DOHH2 (cell line): ENCODE data around the gene CTDP1.

Experiments
- H3F3A ChIP-seq: fragments of 200-600 bp; sonication (generic), shearing (Covaris generic); 2 replicates; pipeline ENCODE4 v1.6.0; 2016; ENCODE audit warnings: antibody characterized with exemption, mild to moderate bottlenecking; ENCODE audit not compliant: control insufficient read depth, insufficient read depth
- H3K27ac ChIP-seq: fragments of 200-600 bp; sonication (generic); 2 replicates; pipeline ENCODE4 v1.5.1; 2014; ENCODE audit warnings: low read depth, mild to moderate bottlenecking, low read length, moderate library complexity
- H3K27me3 ChIP-seq: fragments of 200-600 bp; sonication (generic); 2 replicates; pipeline ENCODE4 v1.6.1; 2014; ENCODE audit warnings: mild to moderate bottlenecking, low read length, mixed read lengths; ENCODE audit not compliant: control insufficient read depth
- H3K36me3 ChIP-seq: fragments of 200-600 bp; sonication (generic); 2 replicates; pipeline ENCODE4 v1.6.1; 2014; ENCODE audit warnings: mild to moderate bottlenecking, low read length, moderate library complexity, mixed read lengths; ENCODE audit not compliant: control insufficient read depth
- H3K4me1 ChIP-seq: fragments of 200-600 bp; sonication (generic); 2 replicates; pipeline ENCODE4 v1.6.1; 2014; ENCODE audit warnings: mild to moderate bottlenecking, low read length, mixed read lengths; ENCODE audit not compliant: control insufficient read depth
- H3K4me2 ChIP-seq: fragments of 200-600 bp; sonication (generic); 2 replicates; pipeline ENCODE4 v1.6.0; 2014; ENCODE audit warnings: mild to moderate bottlenecking, low read length, moderate library complexity
- H3K4me3 ChIP-seq: fragments of 200-600 bp; sonication (generic); 2 replicates; pipeline ENCODE4 v1.5.1; 2014; ENCODE audit warnings: mild to moderate bottlenecking, low read length, mixed read lengths
- H3K79me2 ChIP-seq: fragments of 200-600 bp; sonication (generic); 2 replicates; pipeline ENCODE4 v1.6.1; 2014; ENCODE audit warnings: mild to moderate bottlenecking, low read length, mixed read lengths; ENCODE audit not compliant: control insufficient read depth
- H3K9me2 ChIP-seq: fragments of 200-600 bp; sonication (generic); replicated peaks from 2 replicates; pipeline ENCODE4 v1.6.1; 2014; ENCODE audit warnings: mild to moderate bottlenecking, low read length, mixed read lengths; ENCODE audit not compliant: control insufficient read depth
- H3K9me3 ChIP-seq: fragments of 200-600 bp; sonication (generic); 2 replicates; pipeline ENCODE4 v1.6.1; 2014; ENCODE audit warnings: antibody characterized with exemption, low read length, mixed read lengths; ENCODE audit not compliant: control insufficient read depth, insufficient read depth
- H4K20me1 ChIP-seq: fragments of 200-600 bp; sonication (generic); 2 replicates; pipeline ENCODE4 v1.6.0; 2014; ENCODE audit warnings: low read depth, mild to moderate bottlenecking, antibody characterized with exemption, low read length, moderate library complexity; ENCODE audit not compliant: control insufficient read depth, insufficient read depth
- EZH2phosphoT487 ChIP-seq: fragments of 200-600 bp; sonication (generic); IDR thresholded peaks from 2 replicates; pipeline ENCODE4 v1.6.1; 2017; ENCODE audit warnings: borderline replicate concordance, mild to moderate bottlenecking, antibody characterized with exemption, low read length, moderate library complexity, mixed read lengths
- TF ChIP-seq, protein P1 (sequence below): fragments of 200-600 bp; sonication (generic); IDR thresholded peaks from one replicate; pipeline ENCODE4 v1.5.1; 2014; ENCODE audit warnings: antibody characterized with exemption, mild to moderate bottlenecking, low read depth, low read length; ENCODE audit not compliant: poor library complexity, severe bottlenecking

CTDP1 gene

DNA sequence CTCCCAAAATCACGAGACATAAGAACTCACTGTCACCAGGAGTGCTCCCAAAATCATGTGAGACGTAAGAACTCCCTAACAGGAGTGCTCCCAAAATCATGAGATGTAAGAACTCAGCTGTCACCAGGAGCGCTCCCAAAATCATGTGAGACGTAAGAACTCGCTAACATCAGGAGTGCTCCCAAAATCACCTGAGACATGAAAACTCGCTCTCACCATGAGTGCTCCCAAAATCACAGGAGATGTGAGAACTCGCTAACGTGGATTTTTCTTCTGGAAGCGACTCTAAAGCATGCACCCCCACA, 53.1 kb downstream of the CTDP1 start:
- no peak overlapping the region for H3K27ac ChIP-seq
- peaks cover 53% of the 10 kb centered on the region for H3K36me3 ChIP-seq
- no peak overlapping the region for H3K4me3 ChIP-seq
- peaks cover 3% of the 10 kb centered on the region; the same call in 1 of the 2 replicates for H3K9me3 ChIP-seq
- H4K20me1 ChIP-seq, result no peaks in the 10 kb centered on the region
- TF ChIP-seq, protein P1, sequence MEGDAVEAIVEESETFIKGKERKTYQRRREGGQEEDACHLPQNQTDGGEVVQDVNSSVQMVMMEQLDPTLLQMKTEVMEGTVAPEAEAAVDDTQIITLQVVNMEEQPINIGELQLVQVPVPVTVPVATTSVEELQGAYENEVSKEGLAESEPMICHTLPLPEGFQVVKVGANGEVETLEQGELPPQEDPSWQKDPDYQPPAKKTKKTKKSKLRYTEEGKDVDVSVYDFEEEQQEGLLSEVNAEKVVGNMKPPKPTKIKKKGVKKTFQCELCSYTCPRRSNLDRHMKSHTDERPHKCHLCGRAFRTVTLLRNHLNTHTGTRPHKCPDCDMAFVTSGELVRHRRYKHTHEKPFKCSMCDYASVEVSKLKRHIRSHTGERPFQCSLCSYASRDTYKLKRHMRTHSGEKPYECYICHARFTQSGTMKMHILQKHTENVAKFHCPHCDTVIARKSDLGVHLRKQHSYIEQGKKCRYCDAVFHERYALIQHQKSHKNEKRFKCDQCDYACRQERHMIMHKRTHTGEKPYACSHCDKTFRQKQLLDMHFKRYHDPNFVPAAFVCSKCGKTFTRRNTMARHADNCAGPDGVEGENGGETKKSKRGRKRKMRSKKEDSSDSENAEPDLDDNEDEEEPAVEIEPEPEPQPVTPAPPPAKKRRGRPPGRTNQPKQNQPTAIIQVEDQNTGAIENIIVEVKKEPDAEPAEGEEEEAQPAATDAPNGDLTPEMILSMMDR, result no peak
- H3K9me2 ChIP-seq, result no peaks in the 10 kb centered on the region
- H3K4me2 ChIP-seq, result no peak overlapping the region
- 0 out of 2 replicates have a peak, but pooled peaks cover under 1% of the 10 kb centered on the region for H3K79me2 ChIP-seq
- no peaks in the 10 kb centered on the region for H3K4me1 ChIP-seq
- H3K27me3 ChIP-seq, result no peaks in the 10 kb centered on the region
- H3F3A ChIP-seq, result no peaks in the 10 kb centered on the region

DNA sequence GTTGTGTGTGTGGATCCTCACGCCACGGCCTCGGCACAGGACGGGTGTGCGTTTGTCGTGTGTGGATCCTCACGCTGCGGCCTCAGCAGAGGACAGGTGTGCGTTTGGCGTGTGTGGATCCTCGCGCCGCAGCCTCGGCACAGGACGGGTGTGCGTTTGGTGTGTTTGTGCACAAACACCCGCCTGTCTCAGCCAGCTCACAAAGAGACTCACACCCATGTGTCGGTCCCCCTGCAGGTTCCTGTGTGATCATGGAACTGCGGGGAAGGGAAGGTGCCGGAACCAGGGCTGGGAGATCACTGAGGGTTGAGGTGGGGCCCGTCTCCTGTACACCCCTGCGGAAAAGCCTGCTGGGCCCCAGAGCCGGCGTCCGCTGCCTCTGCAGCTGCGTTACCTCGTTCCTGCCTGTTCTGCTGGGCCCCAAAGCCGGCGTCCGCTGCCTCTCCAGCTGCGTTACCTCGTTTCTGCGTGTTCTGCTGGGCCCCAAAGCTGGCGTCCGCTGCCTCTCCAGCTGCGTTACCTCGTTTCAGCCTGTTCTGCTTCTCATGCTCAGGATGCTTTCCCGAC, 53.6 kb downstream of the CTDP1 start:
- no peak overlapping the region for H3K4me2 ChIP-seq
- no peak overlapping the region for H3K4me3 ChIP-seq
- H3K79me2 ChIP-seq, result no peaks in the 10 kb centered on the region
- no peak overlapping the region for H3K27ac ChIP-seq
- no peaks in the 10 kb centered on the region for H3K4me1 ChIP-seq
- H3F3A ChIP-seq, result no peaks in the 10 kb centered on the region
- peaks cover 55% of the 10 kb centered on the region for H3K36me3 ChIP-seq
- H3K9me2 ChIP-seq, result no peaks in the 10 kb centered on the region
- no peaks in the 10 kb centered on the region for H3K27me3 ChIP-seq
- H4K20me1 ChIP-seq, result no peaks in the 10 kb centered on the region
- no peak for TF ChIP-seq EZH2phosphoT487
- TF ChIP-seq, protein P1, result no peak
- peaks cover 3% of the 10 kb centered on the region; the same call in 1 of the 2 replicates for H3K9me3 ChIP-seq

DNA sequence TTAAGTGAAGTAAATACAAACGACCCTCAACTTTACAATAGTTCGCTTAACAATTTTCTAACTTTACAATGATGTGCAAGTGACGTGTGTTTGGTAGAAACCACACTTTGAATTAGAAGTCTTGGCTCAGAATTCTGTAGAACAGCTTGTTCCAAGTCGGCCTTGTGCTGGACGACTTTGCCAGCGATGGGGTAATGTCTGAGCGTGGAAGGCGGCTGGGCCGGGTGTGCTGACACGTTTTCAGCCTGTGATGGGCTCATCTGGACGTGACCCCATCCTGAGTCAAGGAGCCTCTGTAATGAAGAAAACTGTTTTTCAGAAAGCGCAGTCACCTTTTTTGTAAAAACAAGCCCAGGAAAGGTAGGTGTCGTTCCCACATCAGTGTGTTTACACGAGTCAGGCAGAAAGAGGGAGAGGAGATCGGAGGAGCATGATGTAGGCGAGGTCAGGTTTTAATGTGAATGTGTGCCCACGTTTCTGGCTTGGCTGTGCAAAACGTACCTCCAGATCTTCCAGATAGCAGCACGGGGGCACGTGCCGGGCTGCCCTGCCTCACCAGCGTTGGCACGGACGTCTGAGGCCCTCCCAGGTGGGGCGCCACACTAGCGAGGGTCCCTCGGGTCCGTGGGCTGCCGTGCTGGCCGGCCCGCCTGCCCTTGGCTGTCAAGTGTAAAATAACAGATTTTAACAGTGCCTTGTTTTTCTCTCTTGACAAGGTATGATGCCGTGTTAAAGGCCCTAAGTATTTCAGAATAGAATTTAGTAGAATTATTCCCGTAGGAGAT, 54.6 kb downstream of the CTDP1 start:
- Histone ChIP-seq H3K27me3 (no peaks in the 10 kb centered on the region), H3K27ac (no peak overlapping the region), H3K4me2 (no peak overlapping the region), H3K36me3 (peaks cover 53% of the 10 kb centered on the region), H3F3A (no peaks in the 10 kb centered on the region), H3K9me3 (peaks cover 3% of the 10 kb centered on the region; the same call in 1 of the 2 replicates), H4K20me1 (no peaks in the 10 kb centered on the region; the same call in 1 of the 2 replicates), H3K4me3 (no peak overlapping the region), H3K4me1 (no peaks in the 10 kb centered on the region), H3K79me2 (no peaks in the 10 kb centered on the region), H3K9me2 (no peaks in the 10 kb centered on the region)
- TF ChIP-seq, protein P1, result no peak
- TF ChIP-seq EZH2phosphoT487, result no peak
